ENCODE data around the gene MAN2A1.

MAN2A1 gene

DNA sequence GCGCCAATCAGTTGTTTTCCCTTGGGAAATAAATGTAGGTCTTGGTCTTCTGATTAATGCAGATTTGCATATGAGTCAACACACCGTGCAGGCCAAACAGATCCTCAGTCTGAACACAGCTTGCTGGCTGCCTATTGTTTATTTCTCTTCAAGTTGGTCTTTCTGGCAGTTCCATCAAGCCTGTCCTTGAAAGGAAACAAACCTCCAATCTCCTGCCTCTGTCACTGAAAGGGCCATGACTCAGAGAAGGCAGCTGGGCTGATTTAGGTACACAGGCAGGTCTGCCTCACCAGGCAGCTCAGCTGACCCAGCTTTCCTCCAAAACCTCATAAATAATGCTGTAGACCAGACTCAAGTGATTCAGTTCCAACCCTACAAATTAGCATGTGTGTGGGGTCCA is 175.9 kb downstream of the MAN2A1 start:
- H3K9ac ChIP-seq (ENCODE audit: low read length): no peak overlapping the region
- no peaks in the 10 kb centered on the region for H3F3A ChIP-seq (ENCODE audit: insufficient read depth, low read length)
- peaks cover 80% of the 10 kb centered on the region for H3K36me3 ChIP-seq (ENCODE audit: insufficient read depth, low read length)
- no peaks in the 10 kb centered on the region for H4K20me1 ChIP-seq (ENCODE audit: insufficient read depth, low read length)
- H3K9me3 ChIP-seq (ENCODE audit: low read length): no peaks in the 10 kb centered on the region
- no peak overlapping the region for H3K4me2 ChIP-seq (ENCODE audit: low read length)
- TF ChIP-seq, protein P1, sequence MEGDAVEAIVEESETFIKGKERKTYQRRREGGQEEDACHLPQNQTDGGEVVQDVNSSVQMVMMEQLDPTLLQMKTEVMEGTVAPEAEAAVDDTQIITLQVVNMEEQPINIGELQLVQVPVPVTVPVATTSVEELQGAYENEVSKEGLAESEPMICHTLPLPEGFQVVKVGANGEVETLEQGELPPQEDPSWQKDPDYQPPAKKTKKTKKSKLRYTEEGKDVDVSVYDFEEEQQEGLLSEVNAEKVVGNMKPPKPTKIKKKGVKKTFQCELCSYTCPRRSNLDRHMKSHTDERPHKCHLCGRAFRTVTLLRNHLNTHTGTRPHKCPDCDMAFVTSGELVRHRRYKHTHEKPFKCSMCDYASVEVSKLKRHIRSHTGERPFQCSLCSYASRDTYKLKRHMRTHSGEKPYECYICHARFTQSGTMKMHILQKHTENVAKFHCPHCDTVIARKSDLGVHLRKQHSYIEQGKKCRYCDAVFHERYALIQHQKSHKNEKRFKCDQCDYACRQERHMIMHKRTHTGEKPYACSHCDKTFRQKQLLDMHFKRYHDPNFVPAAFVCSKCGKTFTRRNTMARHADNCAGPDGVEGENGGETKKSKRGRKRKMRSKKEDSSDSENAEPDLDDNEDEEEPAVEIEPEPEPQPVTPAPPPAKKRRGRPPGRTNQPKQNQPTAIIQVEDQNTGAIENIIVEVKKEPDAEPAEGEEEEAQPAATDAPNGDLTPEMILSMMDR (IDR thresholded peaks at IDR 0.05; ENCODE audit: low read length): no peak
- TF ChIP-seq EZH2 (IDR thresholded peaks at IDR 0.05; ENCODE audit: borderline replicate concordance, low read length): no peak
- H3K4me3 ChIP-seq (ENCODE audit: low read depth, low read length, poor library complexity, severe bottlenecking): no peak overlapping the region
- no peaks in the 10 kb centered on the region for H3K79me2 ChIP-seq (ENCODE audit: insufficient read depth, low read length)
- H2AFZ ChIP-seq (ENCODE audit: low read length): no peak overlapping the region
- H3K27ac ChIP-seq (ENCODE audit: low read depth, low read length, poor library complexity, severe bottlenecking): peak overlapping the region; percentile 4
- peaks cover 6% of the 10 kb centered on the region for H3K4me1 ChIP-seq (ENCODE audit: insufficient read depth, low read length, severe bottlenecking)
- H3K9me2 ChIP-seq (ENCODE audit: low read depth, low read length): no peaks in the 10 kb centered on the region
- no peaks in the 10 kb centered on the region for H3K27me3 ChIP-seq (ENCODE audit: insufficient read depth, low read length)

DNA sequence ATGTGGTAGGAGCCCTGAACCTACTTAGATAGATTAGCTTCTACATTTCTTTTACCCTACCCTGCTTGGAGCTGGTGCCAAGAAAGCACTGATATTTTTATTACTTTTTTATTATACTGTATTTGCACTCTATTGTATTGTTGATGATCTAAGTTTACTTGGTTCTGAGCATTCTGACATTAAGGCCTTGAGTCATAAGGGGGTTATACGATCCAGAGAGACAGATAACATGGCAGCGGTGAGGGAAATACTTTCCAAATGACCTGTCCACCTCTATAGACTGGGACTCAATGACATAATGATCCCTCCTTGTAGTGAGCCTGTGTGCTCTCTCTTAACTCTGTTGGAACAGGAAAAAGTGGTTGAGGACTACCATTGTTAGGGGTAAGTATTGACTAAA is 176.3 kb downstream of the MAN2A1 start:
- Histone ChIP-seq H3K36me3 (ENCODE audit: insufficient read depth, low read length) (peaks cover 78% of the 10 kb centered on the region), H2AFZ (ENCODE audit: low read length) (no peak overlapping the region), H3K27ac (ENCODE audit: low read depth, low read length, poor library complexity, severe bottlenecking) (no peak overlapping the region)

DNA sequence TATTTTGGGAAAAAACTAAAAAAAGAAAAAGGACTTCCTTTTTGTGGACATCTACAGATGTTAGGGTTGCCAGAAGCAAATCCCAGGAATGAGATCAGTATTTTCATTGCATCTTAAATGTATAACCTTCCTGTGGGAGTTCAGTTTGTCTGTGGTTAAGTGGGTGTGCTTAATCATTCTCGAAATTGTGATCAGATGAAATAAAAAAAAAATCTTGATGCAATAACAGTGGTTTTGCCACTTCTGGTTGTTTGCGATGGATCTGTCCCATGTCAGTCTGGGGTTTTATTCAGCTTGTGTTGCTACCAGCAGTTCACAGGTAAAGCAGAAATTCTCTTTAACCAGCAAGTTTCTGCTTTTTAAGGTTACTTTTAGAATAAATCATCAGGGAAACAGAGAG is 179.0 kb downstream of the MAN2A1 start:
- TF ChIP-seq, protein P1 (IDR thresholded peaks at IDR 0.05; ENCODE audit: low read length): no peak
- TF ChIP-seq EZH2 (IDR thresholded peaks at IDR 0.05; ENCODE audit: borderline replicate concordance, low read length): no peak
- H3K9me2 ChIP-seq (ENCODE audit: low read depth, low read length): no peaks in the 10 kb centered on the region
- no peaks in the 10 kb centered on the region for H4K20me1 ChIP-seq (ENCODE audit: insufficient read depth, low read length)
- H3K27me3 ChIP-seq (ENCODE audit: insufficient read depth, low read length): no peaks in the 10 kb centered on the region
- H3K9me3 ChIP-seq (ENCODE audit: low read length): no peaks in the 10 kb centered on the region
- H3K36me3 ChIP-seq (ENCODE audit: insufficient read depth, low read length): peaks cover 54% of the 10 kb centered on the region
- H3K79me2 ChIP-seq (ENCODE audit: insufficient read depth, low read length): no peaks in the 10 kb centered on the region
- peaks cover 6% of the 10 kb centered on the region for H3K4me1 ChIP-seq (ENCODE audit: insufficient read depth, low read length, severe bottlenecking)
- no peaks in the 10 kb centered on the region for H3F3A ChIP-seq (ENCODE audit: insufficient read depth, low read length)
- no peak overlapping the region for H3K4me3 ChIP-seq (ENCODE audit: low read depth, low read length, poor library complexity, severe bottlenecking)
- H3K4me2 ChIP-seq (ENCODE audit: low read length): no peak overlapping the region
- no peak overlapping the region for H2AFZ ChIP-seq (ENCODE audit: low read length)
- H3K9ac ChIP-seq (ENCODE audit: low read length): no peak overlapping the region
- no peak overlapping the region for H3K27ac ChIP-seq (ENCODE audit: low read depth, low read length, poor library complexity, severe bottlenecking)

More for the DNA sequence above, 176.3 kb downstream of the MAN2A1 start:
- Histone ChIP-seq H3K4me3 (ENCODE audit: low read depth, low read length, poor library complexity, severe bottlenecking) (no peak overlapping the region), H3F3A (ENCODE audit: insufficient read depth, low read length) (no peaks in the 10 kb centered on the region), H3K4me2 (ENCODE audit: low read length) (no peak overlapping the region), H3K4me1 (ENCODE audit: insufficient read depth, low read length, severe bottlenecking) (peaks cover 6% of the 10 kb centered on the region), H3K9me3 (ENCODE audit: low read length) (no peaks in the 10 kb centered on the region), H3K27me3 (ENCODE audit: insufficient read depth, low read length) (no peaks in the 10 kb centered on the region), H3K9ac (ENCODE audit: low read length) (no peak overlapping the region), H3K9me2 (ENCODE audit: low read depth, low read length) (no peaks in the 10 kb centered on the region), H3K79me2 (ENCODE audit: insufficient read depth, low read length) (no peaks in the 10 kb centered on the region), H4K20me1 (ENCODE audit: insufficient read depth, low read length) (no peaks in the 10 kb centered on the region)
- TF ChIP-seq, protein P1 (IDR thresholded peaks at IDR 0.05; ENCODE audit: low read length): no peak
- no peak for TF ChIP-seq EZH2 (IDR thresholded peaks at IDR 0.05; ENCODE audit: borderline replicate concordance, low read length)
